B cell (primary cell): ENCODE results near the gene CNTNAP2. TPM values are rescaled to one million over a fixed set of nuclear protein-coding genes. Genes with fewer than 3 reads are reported as not detected.

Experiments used
- ATAC-seq: fragments of 200-7000 bp; cut with Tn5 transposase; one replicate; pipeline ENCODE4 v1.10.0; 2021; ENCODE audit warnings: low read depth, mild to moderate bottlenecking, moderate number of reproducible peaks, moderate library complexity
- CTCF ChIA-PET: fragments of 350-600 bp; sonication (Branson Sonifier 250); formaldehyde crosslinking; loops from one replicate; lab custom pipeline; 2021; ENCODE audit warnings: antibody characterized with exemption, inconsistent platforms; lab: Charles Lee
- POLR2A ChIA-PET: fragments of 350-600 bp; sonication (Branson Sonifier 250); formaldehyde crosslinking; loops from one replicate; lab custom pipeline; 2021; ENCODE audit warnings: antibody characterized with exemption; lab: Charles Lee
- DNase-seq: peaks from one replicate; pipeline ENCODE4 v3.0.0; 2013
- H2AFZ ChIP-seq: 2 replicates; pipeline ENCODE4 v1.6.1; 2012; ENCODE audit warnings: mild to moderate bottlenecking, low read depth, low read length; ENCODE audit not compliant: insufficient read depth, poor library complexity, severe bottlenecking
- H3K27ac ChIP-seq, 2 donors: 1 replicate in 1 of 2; 2 replicates in 1 of 2; pipeline ENCODE4 v1.5.1; 2012 to 2013; ENCODE audit warnings: low read length in 2 of 2, mild to moderate bottlenecking in 2 of 2, moderate library complexity in 1 of 2
- H3K27me3 ChIP-seq, 4 experiments: fragments of 200-600 bp in 1 of 4; sonication (generic) in 1 of 4; replicated peaks in 1 of 4; 1 replicate in 2 of 4; 2 replicates in 2 of 4; pipeline versions ENCODE4 v1.6.1 to v1.7.0; 2013 to 2016; ENCODE audit warnings: low read length in 3 of 4, mild to moderate bottlenecking in 2 of 4, mixed read lengths in 1 of 4, moderate library complexity in 1 of 4; ENCODE audit not compliant: insufficient read depth in 4 of 4, control insufficient read depth in 3 of 4; ENCODE audit errors: control extremely low read depth in 1 of 4
- H3K36me3 ChIP-seq, 2 experiments: replicated peaks in 1 of 2; 1 replicate in 1 of 2; 2 replicates in 1 of 2; pipeline versions ENCODE4 v1.6.1 to v1.7.1; 2013; ENCODE audit warnings: low read length in 1 of 2; ENCODE audit not compliant: insufficient read depth in 2 of 2, control insufficient read depth in 1 of 2; ENCODE audit errors: control extremely low read depth in 1 of 2, extremely low read depth in 1 of 2
- H3K4me1 ChIP-seq, 2 donors: fragments of 200-600 bp in 1 of 2; sonication (generic) in 1 of 2; 1 replicate in 1 of 2; 2 replicates in 1 of 2; pipeline versions ENCODE4 v1.5.1 to v1.6.1; 2013 to 2017; ENCODE audit warnings: low read length in 2 of 2; ENCODE audit not compliant: control insufficient read depth in 2 of 2, insufficient read depth in 2 of 2
- H3K4me2 ChIP-seq: replicated peaks from 2 replicates; pipeline ENCODE3; 2012; ENCODE audit warnings: mild to moderate bottlenecking, low read depth, low read length; ENCODE audit not compliant: poor library complexity, severe bottlenecking
- H3K4me3 ChIP-seq, 5 experiments: fragments of 200-600 bp in 1 of 5; sonication (generic) in 1 of 5; 1 replicate in 3 of 5; 2 replicates in 2 of 5; pipeline versions ENCODE4 v1.5.1 to v1.7.0; 2011 to 2016; ENCODE audit warnings: low read length in 4 of 5, mild to moderate bottlenecking in 4 of 5, low read depth in 2 of 5, control low read depth in 1 of 5, moderate library complexity in 1 of 5; ENCODE audit not compliant: insufficient read depth in 1 of 5; ENCODE audit errors: control extremely low read depth in 1 of 5, extremely low read depth in 1 of 5
- H3K79me2 ChIP-seq: fragments of 200-600 bp; sonication (generic); one replicate; pipeline ENCODE4 v1.6.0; 2016; ENCODE audit warnings: low read length; ENCODE audit not compliant: control insufficient read depth, insufficient read depth
- H3K9ac ChIP-seq: fragments of 200-600 bp; sonication (generic); 2 replicates; pipeline ENCODE4 v1.6.1; 2017; ENCODE audit warnings: mild to moderate bottlenecking, low read length, moderate library complexity
- H3K9me3 ChIP-seq, 3 donors: one replicate each; pipeline versions ENCODE4 v1.6.1 to v1.7.1; 2013; ENCODE audit warnings: low read length in 2 of 3; ENCODE audit not compliant: control insufficient read depth in 2 of 3, insufficient read depth in 1 of 3; ENCODE audit errors: control extremely low read depth in 1 of 3
- H4K20me1 ChIP-seq: 2 replicates; pipeline ENCODE4 v1.6.0; 2012; ENCODE audit warnings: mild to moderate bottlenecking, low read length; ENCODE audit not compliant: insufficient read depth, control insufficient read depth, poor library complexity, severe bottlenecking
- H3K27ac Mint-ChIP-seq: one replicate; pipeline ENCODE4 v1.8.0; 2021; ENCODE audit warnings: mixed read lengths
- H3K27me3 Mint-ChIP-seq: one replicate; pipeline ENCODE4 v1.8.0; 2021; ENCODE audit warnings: mixed read lengths
- H3K4me1 Mint-ChIP-seq: one replicate; pipeline ENCODE4 v1.8.0; 2021; ENCODE audit warnings: mixed read lengths
- H3K4me3 Mint-ChIP-seq: one replicate; pipeline ENCODE4 v1.8.0; 2021; ENCODE audit warnings: mixed read lengths
- H3K9me3 Mint-ChIP-seq: one replicate; pipeline ENCODE4 v1.8.0; 2022; ENCODE audit warnings: mixed read lengths; ENCODE audit not compliant: insufficient read depth
- EZH2 ChIP-seq: IDR thresholded peaks from 2 replicates; pipeline ENCODE4 v1.6.1; 2012; ENCODE audit warnings: borderline replicate concordance, low read depth, mild to moderate bottlenecking, moderate library complexity, low read length; ENCODE audit not compliant: insufficient read depth, poor library complexity, severe bottlenecking
- WGBS: methylation state at CpG from one replicate; pipeline ENCODE4 v1.1.5; 2013; ENCODE audit warnings: missing lambda C conversion rate; ENCODE audit not compliant: insufficient coverage; 5-methylcytosine and 5-hydroxymethylcytosine counted together
- intact Hi-C: fragments of 100-400 bp; cut with micrococcal nuclease; formaldehyde crosslinking; loops from one replicate; pipeline ENCODE4 v1.10.0; 2022
- polyA plus RNA-seq: library from polyadenylated mRNA; depleted of rRNA; stranded (reverse); fragments of >200 nt; gene quantifications from 2 replicates; pipeline ENCODE4 v1.2.3, GENCODE V29; 2012
- total RNA-seq, 2 donors: library from RNA; stranded (reverse); fragments of 120-200 nt in 1 of 2; gene quantifications; 1 replicate in 1 of 2; 2 replicates in 1 of 2; pipeline versions ENCODE4 v1.2.3 to v1.2.4, GENCODE V29; 2013 to 2022
- TF ChIP-seq, protein P1 (sequence below): fragments of 200-600 bp; IDR thresholded peaks from one replicate; pipeline ENCODE4 v1.8.0; 2022; ENCODE audit warnings: antibody characterized with exemption, mild to moderate bottlenecking

Gene CNTNAP2
- total and polyA plus RNA-seq, 2 donors (not counting 1 experiment from before 2014, with no cell fraction given): 7.4 to 16.6 TPM

DNA sequence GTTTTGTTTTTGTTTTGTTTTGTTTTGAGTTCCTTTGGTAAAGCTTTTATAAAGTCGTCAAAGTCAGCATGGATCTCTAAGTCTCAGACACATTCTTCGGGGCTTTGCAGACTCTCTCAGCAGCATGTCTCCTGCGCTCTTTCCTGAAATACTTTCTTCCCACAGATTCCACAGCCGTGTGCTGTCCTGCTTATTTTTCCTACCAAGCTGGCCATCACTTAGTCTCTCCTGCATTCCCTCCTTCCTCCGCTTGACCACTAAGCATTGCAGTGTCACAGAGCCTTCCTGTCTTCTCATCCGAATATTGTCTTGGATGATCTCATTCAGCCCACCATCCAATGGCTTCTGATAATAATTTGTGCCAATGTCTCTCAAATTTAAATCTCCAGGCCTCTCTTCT lies 2039.6 kb downstream of the CNTNAP2 start:
- Histone ChIP-seq H3K9me3 (no peaks in the 10 kb centered on the region), H3K4me3 (no peak overlapping the region), H3K36me3 (no peaks in the 10 kb centered on the region), H3K79me2 (no peaks in the 10 kb centered on the region), H4K20me1 (no peaks in the 10 kb centered on the region), H3K4me1 (no peaks in the 10 kb centered on the region), H3K4me2 (no peak overlapping the region), H3K27me3 (no peaks in the 10 kb centered on the region), H2AFZ (no peak overlapping the region), H3K27ac (no peak overlapping the region), H3K9ac (no peak overlapping the region)
- ChIA-PET POLR2A (no interaction called here), CTCF (no interaction called here)
- H3K4me3 Mint-ChIP-seq: no peak overlapping the region
- no peaks in the 10 kb centered on the region for H3K4me1 Mint-ChIP-seq
- peaks cover 2% of the 10 kb centered on the region for H3K9me3 Mint-ChIP-seq
- no peak overlapping the region for H3K27ac Mint-ChIP-seq
- WGBS: 93% methylated on average over 6 of the region's 6 CpGs
- no peak for ATAC-seq
- no peak for DNase-seq
- peaks cover 4% of the 10 kb centered on the region for H3K27me3 Mint-ChIP-seq
- intact Hi-C loops: no loop called here
- TF ChIP-seq EZH2: no peak

DNA sequence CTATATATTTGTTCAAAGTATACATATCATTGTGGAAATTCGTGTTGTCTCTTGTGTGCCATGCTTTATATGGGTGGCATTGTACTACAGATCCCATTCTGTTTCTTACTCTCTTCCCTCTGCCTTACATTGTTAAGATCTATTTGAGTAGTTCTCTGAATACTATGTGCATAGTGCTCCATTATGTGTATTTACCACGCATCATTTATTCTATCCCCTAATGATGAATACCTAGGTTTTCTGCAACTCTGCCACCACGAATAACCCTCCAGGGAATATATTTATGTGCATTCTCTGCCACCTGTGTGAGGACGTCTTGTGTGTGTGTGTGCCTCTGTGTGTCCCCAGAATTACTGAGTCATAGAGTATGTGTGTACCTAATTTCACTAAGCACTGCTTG lies 2042.7 kb downstream of the CNTNAP2 start:
- TF ChIP-seq, protein P1, sequence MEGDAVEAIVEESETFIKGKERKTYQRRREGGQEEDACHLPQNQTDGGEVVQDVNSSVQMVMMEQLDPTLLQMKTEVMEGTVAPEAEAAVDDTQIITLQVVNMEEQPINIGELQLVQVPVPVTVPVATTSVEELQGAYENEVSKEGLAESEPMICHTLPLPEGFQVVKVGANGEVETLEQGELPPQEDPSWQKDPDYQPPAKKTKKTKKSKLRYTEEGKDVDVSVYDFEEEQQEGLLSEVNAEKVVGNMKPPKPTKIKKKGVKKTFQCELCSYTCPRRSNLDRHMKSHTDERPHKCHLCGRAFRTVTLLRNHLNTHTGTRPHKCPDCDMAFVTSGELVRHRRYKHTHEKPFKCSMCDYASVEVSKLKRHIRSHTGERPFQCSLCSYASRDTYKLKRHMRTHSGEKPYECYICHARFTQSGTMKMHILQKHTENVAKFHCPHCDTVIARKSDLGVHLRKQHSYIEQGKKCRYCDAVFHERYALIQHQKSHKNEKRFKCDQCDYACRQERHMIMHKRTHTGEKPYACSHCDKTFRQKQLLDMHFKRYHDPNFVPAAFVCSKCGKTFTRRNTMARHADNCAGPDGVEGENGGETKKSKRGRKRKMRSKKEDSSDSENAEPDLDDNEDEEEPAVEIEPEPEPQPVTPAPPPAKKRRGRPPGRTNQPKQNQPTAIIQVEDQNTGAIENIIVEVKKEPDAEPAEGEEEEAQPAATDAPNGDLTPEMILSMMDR: no peak
- TF ChIP-seq EZH2: no peak
- ChIA-PET CTCF (no interaction called here), POLR2A (no interaction called here)
- intact Hi-C loops: no loop called here
- no peak overlapping the region for H3K9ac ChIP-seq
- Mint-ChIP-seq H3K9me3 (no peaks in the 10 kb centered on the region), H3K27me3 (peaks cover 4% of the 10 kb centered on the region), H3K4me3 (no peak overlapping the region), H3K27ac (no peak overlapping the region), H3K4me1 (no peaks in the 10 kb centered on the region)
- no peak overlapping the region for H3K27ac ChIP-seq
- no peak overlapping the region for H2AFZ ChIP-seq
- no CpG with 5 or more reads among the region's 4 CpGs for WGBS
- no peaks in the 10 kb centered on the region for H3K36me3 ChIP-seq
- no peak overlapping the region for H3K4me3 ChIP-seq
- no peak for DNase-seq
- peaks cover 0 to 3% (median 0%) of the 10 kb centered on the region in 3 donors for H3K9me3 ChIP-seq
- no peak for ATAC-seq
- H3K27me3 ChIP-seq: no peaks in the 10 kb centered on the region
- H3K4me1 ChIP-seq: no peaks in the 10 kb centered on the region
- H3K79me2 ChIP-seq: no peaks in the 10 kb centered on the region
- no peak overlapping the region for H3K4me2 ChIP-seq
- no peaks in the 10 kb centered on the region for H4K20me1 ChIP-seq
